OCI-LY1 (cell line): Measurements from ENCODE around the gene CHSY1.

ENCODE experiments used
- CTCF ChIP-seq: fragments of 200-600 bp; sonication (generic), shearing (Covaris generic); IDR thresholded peaks from 2 replicates; pipeline ENCODE4 v1.5.1; 2017; ENCODE audit warnings: mild to moderate bottlenecking, antibody characterized with exemption, low read length, moderate library complexity, mixed read lengths
- EZH2 ChIP-seq: fragments of 200-600 bp; sonication (generic), shearing (Covaris generic); IDR thresholded peaks from 2 replicates; pipeline ENCODE4 v1.8.0; 2017; ENCODE audit warnings: borderline replicate concordance, mixed run types, mild to moderate bottlenecking, antibody characterized with exemption, low read length, moderate library complexity, mixed read lengths

- TF ChIP-seq CTCF: no peak
- no peak for TF ChIP-seq EZH2
Observed at GRCh38 chr15:101296418-101297405, 44.9 kb upstream of the CHSY1 start.
